Stimulated activated CD8-positive, alpha-beta memory T cell treated with anti-CD3 and anti-CD28 coated beads, Interleukin-7, amount 100 ng/mL, for 4 hours (primary cell): Measurements from ENCODE around the gene SIT1.

Experiments
- DNase-seq, 2 donors: peaks; one replicate each; pipeline ENCODE4 v3.0.0-alpha.2; 2020; ENCODE audit warnings: low read depth in 2 of 2

Gene SIT1

DNA sequence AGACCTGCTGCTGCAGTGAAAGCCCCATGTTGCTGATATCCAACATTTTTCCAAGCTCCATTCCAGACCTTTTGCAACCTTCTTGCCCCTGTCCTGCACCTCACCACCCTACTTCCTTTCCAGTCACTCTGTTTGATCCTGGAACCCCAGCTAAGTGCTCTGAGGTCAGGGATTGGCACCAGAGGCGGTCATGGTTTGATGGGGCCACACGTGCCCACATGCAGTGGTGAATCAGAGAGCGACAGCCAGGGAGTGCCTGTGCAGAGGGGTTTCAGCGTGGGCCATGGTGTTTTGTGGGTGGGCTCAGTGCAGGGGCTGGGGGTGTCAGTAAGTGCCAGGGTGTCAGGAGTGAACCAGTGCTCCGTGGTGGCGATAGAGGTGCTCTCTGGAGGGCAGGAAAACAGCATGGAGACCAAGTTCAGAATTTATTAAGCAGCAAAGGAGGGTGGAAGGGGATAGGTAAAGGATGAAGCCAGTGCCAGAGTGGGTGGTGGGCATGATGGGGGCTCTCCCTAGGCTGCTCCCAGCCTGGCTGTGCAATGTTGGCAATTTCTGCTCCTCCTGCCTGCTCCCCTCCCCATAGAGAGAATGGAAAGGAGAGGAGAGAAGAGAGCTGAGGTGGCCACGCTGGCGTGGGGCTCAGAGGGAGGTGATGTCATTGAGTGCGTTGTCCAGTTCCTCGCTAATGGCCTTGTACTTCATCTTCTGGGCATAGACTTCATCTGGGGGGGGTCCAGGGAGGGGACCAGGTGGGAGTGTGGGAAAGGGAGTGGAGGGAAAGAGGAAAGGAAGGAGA is 32.0 kb upstream of the SIT1 start:
- DNase-seq: no peak

DNA sequence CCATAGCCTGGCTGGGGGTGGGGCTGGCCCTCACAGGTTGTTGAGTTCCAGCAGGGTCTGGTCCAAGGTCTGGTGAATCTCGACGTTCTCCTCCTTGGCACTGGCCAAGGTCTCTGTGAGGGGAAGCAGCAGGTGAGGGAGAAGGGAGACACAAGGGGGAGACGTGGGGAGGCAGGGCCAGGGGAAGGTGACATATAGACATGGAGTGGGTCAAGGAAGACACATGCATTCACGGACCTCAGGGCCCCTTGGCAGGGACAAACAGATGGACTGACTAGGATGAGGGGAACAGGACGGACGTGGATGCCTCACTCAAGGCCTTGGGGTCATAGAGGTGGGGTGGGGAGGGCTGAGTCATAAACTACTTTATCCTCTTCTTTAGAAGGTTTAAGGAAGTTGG is 31.3 kb upstream of the SIT1 start:
- no peak for DNase-seq

DNA sequence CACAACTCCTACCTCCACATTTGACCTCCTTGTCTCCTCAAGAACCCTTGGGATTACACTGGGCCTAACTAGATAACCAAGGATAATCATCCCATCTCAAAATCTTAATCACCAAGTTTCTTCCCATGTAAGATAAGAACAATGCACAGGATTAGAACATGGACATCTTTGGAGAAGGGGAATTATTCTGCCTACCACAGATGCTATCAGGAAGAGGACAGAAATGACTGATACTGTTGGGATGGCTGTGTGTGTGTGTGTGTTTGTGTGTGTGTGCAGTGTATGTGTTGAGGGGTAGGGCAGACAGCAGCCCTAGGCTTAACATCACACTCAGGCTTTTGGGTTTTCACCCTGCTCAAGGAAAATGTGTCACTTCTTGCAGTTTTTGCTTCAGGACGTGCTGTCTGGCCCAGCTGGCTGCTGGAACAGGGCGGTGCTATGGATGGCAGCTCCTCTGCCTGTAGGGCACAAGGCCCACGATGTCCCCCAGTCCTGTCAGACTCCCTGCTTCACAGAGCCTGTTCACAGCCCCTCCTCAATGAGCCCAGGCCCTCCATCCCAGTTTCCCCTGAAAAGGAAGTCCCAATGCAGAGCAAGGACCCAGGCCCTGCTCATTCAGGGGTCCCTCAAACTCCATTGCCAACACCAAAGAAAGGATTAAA is 30.7 kb upstream of the SIT1 start:
- DNase-seq: no peak

DNA sequence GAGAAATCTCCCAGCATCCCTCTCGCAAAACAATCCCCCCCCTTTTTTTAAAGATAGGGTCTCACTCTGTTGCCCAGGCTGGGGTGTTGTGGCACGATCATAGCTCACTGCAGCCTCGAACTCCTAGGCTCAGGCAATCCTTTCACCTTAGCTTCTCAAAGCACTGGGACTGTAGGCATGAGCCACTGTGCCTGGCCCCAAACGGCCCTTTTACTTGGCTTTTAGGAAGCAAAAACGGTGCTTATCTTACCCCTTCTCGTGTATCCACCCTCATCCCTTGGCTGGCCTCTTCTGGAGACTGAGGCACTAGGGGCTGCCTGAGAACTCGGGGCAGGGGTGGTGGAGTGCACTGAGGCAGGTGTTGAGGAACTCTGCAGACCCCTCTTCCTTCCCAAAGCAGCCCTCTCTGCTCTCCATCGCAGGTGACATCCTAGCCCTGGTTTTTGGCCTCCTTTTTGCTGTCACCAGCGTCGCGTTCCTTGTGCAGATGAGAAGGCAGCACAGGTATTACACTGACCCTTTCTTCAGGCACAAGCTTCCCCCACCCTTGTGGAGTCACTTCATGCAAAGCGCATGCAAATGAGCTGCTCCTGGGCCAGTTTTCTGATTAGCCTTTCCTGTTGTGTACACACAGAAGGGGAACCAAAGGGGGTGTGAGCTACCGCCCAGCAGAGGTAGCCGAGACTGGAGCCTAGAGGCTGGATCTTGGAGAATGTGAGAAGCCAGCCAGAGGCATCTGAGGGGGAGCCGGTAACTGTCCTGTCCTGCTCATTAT is 29.8 kb upstream of the SIT1 start:
- no peak for DNase-seq

DNA sequence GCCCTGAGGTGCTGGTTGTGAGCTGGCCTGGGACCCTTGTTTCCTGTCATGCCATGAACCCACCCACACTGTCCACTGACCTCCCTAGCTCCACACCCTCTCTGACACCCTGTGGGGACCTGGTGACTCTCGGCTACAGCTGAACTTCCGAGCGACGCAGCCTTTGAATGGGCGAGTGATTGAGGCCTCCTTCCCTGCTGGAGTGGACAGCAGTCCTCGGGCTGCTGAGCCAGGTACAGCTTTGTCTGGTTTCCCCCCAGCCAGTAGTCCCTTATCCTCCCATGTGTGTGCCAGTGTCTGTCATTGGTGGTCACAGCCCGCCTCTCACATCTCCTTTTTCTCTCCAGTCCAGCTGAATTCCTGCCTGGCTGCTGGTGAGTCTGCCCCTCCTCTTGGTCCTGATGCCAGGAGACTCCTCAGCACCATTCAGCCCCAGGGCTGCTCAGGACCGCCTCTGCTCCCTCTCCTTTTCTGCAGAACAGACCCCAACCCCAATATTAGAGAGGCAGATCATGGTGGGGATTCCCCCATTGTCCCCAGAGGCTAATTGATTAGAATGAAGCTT is 29.1 kb upstream of the SIT1 start:
- no peak for DNase-seq

DNA sequence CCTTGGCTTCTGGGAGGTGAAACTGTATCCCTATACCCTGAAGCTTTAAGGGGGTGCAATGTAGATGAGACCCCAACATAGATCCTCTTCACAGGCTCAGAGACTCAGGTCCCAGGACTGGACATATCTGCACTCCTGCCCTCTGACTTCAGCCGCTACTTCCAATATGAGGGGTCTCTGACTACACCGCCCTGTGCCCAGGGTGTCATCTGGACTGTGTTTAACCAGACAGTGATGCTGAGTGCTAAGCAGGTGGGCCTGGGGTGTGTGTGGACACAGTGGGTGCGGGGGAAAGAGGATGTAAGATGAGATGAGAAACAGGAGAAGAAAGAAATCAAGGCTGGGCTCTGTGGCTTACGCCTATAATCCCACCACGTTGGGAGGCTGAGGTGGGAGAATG is 28.4 kb upstream of the SIT1 start:
- no peak for DNase-seq

DNA sequence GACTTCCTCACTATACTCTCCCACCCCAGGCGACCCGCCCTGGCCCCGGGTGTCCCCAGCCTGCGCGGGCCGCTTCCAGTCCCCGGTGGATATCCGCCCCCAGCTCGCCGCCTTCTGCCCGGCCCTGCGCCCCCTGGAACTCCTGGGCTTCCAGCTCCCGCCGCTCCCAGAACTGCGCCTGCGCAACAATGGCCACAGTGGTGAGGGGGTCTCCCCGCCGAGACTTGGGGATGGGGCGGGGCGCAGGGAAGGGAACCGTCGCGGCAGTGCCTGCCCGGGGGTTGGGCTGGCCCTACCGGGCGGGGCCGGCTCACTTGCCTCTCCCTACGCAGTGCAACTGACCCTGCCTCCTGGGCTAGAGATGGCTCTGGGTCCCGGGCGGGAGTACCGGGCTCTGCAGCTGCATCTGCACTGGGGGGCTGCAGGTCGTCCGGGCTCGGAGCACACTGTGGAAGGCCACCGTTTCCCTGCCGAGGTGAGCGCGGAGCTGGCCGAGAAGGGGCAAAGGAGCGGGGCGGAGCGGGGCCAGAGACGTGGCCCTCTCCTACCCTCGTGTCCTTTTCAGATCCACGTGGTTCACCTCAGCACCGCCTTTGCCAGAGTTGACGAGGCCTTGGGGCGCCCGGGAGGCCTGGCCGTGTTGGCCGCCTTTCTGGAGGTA is 25.1 kb upstream of the SIT1 start:
- peak in 1 of 2 donors; percentile 16 for DNase-seq

DNA sequence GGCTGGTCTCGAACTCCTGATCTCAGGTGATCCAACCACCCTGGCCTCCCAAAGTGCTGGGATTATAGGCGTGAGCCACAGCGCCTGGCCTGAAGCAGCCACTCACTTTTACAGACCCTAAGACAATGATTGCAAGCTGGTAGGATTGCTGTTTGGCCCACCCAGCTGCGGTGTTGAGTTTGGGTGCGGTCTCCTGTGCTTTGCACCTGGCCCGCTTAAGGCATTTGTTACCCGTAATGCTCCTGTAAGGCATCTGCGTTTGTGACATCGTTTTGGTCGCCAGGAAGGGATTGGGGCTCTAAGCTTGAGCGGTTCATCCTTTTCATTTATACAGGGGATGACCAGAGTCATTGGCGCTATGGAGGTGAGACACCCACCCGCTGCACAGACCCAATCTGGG is 24.5 kb upstream of the SIT1 start:
- no peak for DNase-seq

DNA sequence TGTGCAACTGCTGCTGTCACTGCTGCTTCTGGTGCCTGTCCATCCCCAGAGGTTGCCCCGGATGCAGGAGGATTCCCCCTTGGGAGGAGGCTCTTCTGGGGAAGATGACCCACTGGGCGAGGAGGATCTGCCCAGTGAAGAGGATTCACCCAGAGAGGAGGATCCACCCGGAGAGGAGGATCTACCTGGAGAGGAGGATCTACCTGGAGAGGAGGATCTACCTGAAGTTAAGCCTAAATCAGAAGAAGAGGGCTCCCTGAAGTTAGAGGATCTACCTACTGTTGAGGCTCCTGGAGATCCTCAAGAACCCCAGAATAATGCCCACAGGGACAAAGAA is 23.3 kb upstream of the SIT1 start:
- DNase-seq: no peak

DNA sequence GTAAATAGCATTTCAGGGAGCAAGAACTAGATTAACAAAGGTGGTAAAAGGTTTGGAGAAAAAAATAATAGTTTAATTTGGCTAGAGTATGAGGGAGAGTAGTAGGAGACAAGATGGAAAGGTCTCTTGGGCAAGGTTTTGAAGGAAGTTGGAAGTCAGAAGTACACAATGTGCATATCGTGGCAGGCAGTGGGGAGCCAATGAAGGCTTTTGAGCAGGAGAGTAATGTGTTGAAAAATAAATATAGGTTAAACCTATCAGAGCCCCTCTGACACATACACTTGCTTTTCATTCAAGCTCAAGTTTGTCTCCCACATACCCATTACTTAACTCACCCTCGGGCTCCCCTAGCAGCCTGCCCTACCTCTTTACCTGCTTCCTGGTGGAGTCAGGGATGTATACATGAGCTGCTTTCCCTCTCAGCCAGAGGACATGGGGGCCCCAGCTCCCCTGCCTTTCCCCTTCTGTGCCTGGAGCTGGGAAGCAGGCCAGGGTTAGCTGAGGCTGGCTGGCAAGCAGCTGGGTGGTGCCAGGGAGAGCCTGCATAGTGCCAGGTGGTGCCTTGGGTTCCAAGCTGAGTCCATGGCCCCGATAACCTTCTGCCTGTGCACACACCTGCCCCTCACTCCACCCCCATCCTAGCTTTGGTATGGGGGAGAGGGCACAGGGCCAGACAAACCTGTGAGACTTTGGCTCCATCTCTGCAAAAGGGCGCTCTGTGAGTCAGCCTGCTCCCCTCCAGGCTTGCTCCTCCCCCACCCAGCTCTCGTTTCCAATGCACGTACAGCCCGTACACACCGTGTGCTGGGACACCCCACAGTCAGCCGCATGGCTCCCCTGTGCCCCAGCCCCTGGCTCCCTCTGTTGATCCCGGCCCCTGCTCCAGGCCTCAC is 22.6 kb upstream of the SIT1 start, which contains the start of gene CA9:
Gene CA9, plus strand, starts transcription at position 797 of the 893 bp plus-strand sequence. Its CDS starts 32 bp downstream, at position 829.
- DNase-seq: no peak

DNA sequence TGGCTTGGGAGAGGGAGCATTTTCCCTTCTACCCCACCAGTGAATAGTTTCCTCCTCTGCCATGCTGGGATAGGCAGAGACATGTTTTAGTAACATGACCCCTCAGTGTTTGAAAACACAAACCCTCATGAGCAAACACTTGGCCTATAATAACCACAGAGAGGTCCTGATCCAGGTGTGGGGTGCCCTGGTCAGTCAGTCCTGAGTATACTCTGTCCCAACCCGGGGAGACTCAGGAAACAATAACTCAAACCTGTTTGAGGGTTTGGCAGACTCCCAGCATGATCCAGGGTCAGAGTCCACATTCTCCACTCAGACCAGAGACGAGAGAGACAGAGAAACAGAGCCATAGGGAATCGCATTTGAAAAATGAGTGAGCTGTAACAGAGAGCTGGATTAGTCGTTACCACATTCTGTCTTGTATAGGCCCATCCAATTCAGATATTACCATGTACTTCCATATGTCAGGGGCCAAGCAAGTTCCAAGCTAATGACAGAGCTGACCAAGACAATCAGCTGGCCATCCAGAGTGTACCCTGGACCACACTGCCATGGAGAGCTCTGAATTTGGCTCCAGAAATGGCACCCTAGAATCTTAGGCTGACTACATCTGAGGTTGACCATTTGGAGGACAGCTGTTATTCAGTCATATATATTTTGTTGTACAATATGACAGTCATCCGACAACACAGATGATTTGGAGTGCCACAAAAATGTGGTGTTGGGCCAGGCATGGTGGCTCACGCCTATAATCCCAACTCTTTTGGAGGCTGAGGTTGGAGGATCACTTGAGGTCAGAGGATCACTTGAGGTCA is 18.8 kb upstream of the SIT1 start:
- DNase-seq: no peak

DNA sequence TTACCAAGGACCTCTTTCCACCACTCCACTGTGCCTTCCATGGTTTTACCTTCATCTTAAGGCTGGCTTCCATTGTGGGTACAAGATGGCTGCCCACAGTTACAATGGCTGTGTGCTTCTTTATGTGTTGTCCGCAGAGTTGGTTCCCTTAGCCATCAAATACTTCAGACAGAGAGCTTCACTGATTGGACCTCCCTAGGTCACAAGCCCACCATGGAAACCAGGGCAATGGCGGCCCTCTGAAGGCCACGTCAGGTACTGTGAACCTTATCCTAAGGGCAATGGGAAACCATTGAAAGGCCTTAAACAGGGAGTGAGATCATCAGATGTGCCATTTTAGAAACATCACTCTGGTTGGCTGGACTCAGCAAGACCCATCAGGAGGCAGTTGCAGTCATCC is 17.2 kb upstream of the SIT1 start:
- no peak for DNase-seq

DNA sequence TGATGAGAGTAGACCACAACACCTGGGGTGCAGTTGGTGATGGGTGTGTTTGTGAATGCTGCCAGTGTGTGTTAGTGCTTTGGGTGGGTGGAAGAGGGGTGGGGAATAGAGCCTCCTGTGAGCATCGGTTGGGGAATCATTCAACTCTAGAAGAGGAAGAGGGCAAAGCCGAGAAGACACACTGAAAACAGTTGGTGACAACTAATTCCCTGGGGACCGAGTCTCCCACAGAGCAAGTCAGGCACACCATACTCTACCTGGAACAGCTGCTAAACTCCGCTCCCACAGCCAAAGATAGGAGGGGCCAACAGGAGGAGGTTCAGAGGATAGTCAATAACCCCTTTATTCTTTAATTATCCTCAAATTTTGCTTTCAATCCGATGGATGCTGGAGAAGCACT is 15.8 kb upstream of the SIT1 start:
- no peak for DNase-seq

DNA sequence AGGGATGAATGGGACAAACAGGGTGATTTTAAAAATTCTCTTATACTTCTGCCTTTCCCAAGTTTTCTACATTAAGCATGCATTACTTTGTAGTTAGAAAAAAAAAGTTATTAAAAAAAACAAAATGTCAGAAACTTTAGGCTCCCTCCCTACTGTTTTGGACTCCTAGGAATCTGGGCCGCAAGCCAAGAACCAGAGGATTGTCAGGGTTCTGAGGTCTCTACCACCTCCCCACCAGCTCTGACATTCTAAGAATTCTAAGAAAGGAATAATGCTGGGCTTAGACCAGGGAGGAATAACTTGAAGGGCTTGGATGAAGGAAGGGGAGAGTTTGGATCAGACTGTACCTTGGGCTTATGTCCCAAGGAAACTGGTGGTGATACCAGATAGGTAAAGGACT is 15.3 kb upstream of the SIT1 start:
- DNase-seq: no peak

DNA sequence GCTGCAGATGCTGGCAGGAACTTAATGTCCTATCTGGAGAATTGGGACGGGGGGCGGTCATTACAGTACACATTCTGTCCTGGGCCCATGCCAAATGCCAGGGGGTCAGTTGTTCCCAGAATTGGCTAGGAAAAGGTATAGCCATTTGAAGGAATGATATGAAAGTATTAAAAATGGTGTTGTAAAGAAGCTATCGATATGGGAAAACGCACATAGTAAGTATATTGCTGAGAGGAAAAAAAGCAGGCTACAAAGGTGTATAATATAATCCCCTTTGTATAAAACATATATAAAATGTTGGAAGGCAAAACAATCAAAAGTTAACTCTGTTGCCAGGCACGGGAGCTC is 14.7 kb upstream of the SIT1 start:
- no peak for DNase-seq

DNA sequence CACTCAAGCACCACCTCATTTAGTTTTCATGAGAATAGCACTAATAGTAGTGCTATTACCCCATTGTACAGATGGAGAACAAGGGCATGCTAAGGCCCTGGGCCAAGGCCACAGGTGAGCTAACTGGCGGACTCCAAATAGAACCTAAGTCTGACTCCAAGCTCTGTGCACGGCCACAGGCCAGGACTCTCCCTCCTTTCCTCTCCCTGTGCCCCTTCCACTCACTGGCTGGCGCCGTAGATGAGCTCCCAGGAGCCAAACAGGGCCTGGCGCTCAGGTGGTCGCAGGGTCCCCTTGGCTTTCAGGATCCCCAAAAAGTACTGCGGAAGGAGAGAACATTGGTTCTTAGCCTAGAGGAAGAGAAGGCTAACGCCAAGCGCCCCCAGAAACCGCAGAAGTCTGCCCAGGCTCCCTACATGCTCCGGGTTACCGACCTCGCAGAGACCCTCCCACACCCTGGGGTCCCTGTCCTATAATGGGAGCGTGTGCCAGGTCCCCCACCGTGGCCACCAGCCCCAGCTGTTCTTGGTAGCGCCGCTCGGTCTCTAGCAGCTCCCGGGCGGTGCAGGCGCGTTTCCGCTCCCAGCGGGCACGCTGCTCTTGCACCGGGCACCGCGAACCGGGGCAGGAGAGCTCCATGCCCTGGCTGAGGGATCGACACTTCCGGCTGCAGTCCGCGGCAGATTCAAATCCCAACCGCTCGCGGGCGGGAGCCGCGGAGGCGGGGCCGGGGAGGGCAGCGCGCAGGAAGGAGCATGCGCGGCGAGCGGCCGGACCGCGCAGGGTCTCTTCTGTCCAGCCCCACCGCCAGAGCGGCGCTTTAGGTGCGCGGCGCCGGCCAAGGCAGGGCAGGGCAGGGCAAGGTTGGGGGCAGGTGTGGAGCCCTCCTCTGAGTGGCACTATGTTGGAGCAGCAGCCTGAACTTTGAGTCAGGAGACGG is 14.1 kb upstream of the SIT1 start, which contains the start of gene ARHGEF39:
Gene ARHGEF39, minus strand, starts transcription at position 665 of the 940 bp plus-strand sequence. Its CDS starts 26 bp downstream, at position 639.
- DNase-seq: peak in 1 of 2 donors; percentile 55

DNA sequence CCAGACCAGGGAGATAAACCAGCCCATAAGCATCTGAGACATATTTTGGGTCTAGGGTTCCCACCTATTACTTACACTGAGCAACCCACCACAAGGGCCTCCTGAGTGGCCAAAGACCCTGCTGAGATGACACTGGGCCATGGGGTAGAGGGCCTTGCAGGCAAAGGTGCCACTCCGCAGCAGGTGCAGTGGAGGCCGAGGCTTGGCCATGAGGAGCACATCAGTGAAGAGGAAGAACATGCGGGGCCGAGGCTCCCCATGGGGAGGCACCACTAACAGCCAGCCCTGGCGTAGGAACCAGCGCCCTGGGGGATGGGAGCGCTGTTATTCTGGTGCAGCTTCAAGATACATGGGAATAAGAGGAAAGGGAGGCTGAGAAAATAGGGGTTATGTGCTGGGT is 11.7 kb upstream of the SIT1 start:
- no peak for DNase-seq

DNA sequence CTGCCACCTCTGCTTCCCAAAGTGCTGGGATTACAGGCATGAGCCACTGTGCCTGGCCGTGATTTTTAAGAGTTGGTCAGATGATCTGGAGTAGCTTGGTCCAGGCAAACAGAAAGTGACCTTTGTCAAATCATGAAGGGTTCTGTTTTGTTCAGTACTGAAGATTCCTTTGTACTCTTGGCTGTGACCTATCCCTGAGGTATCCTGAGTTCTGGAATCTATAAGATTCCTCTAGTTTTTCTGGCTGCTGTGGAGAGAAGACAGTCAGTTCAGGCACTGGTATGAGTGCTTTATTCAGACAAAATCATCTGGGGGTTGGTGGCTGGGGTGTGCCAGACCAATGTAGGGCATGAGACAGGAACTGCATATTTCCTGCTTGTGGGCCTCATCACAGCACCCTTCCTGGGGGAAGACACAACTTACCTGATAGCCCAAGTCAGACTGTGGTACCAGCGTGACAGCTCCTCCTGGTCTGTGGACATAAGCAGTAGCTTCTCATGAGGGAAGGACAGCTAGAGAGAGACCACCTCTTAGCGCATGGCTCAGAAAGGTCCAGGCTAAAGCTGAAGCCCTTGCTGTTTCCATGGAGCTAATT is 11.1 kb upstream of the SIT1 start:
- DNase-seq: no peak
